Activated naive CD8-positive, alpha-beta T cell treated with anti-CD3 and anti-CD28 coated beads, Interleukin-2, amount 50 U/mL, for 24 hours (primary cell): ENCODE data around the gene PSAPL1.

Experiments
- ATAC-seq: fragments of 150-1000 bp; cut with Tn5 transposase; one replicate; pipeline ENCODE4 v1.10.0; 2021
- DNase-seq: peaks from one replicate; pipeline ENCODE4 v3.0.0; 2021
- H3K27ac Mint-ChIP-seq: one replicate; pipeline ENCODE4 v1.8.0; 2021; ENCODE audit warnings: mild to moderate bottlenecking, mixed read lengths
- H3K27me3 Mint-ChIP-seq: one replicate; pipeline ENCODE4 v1.8.0; 2021; ENCODE audit warnings: mixed read lengths
- H3K36me3 Mint-ChIP-seq: one replicate; pipeline ENCODE4 v1.8.0; 2021; ENCODE audit warnings: low read depth, mixed read lengths
- H3K4me1 Mint-ChIP-seq: one replicate; pipeline ENCODE4 v1.8.0; 2021; ENCODE audit warnings: mixed read lengths
- H3K4me3 Mint-ChIP-seq: one replicate; pipeline ENCODE4 v1.8.0; 2021; ENCODE audit warnings: mild to moderate bottlenecking, moderate library complexity, mixed read lengths
- H3K9me3 Mint-ChIP-seq: one replicate; pipeline ENCODE4 v1.8.0; 2021; ENCODE audit warnings: mixed read lengths

PSAPL1 gene

GRCh38 chr4:7434766-7435150, at the start of gene PSAPL1:
TSS of gene PSAPL1 (minus strand) at chr4:7434930. CDS start at chr4:7434879, 51 bp downstream.
- DNase-seq (no peak), ATAC-seq (peak; percentile 32)
- Mint-ChIP-seq H3K4me1 (no peaks in the 10 kb centered on the region), H3K36me3 (no peaks in the 10 kb centered on the region), H3K9me3 (no peaks in the 10 kb centered on the region), H3K4me3 (no peak within 1 kb of the TSS), H3K27ac (no peak within 1 kb of the TSS), H3K27me3 (peaks cover under 1% of the 10 kb centered on the region)

- Mint-ChIP-seq H3K4me3 (no peak overlapping the region), H3K4me1 (no peaks in the 10 kb centered on the region), H3K9me3 (no peaks in the 10 kb centered on the region), H3K27me3 (no peaks in the 10 kb centered on the region), H3K27ac (no peak overlapping the region), H3K36me3 (no peaks in the 10 kb centered on the region)
- ATAC-seq (no peak), DNase-seq (no peak)
Observed at GRCh38 chr4:7481227-7481626, 46.5 kb upstream of the PSAPL1 start.

- Mint-ChIP-seq H3K9me3 (no peaks in the 10 kb centered on the region), H3K4me1 (no peaks in the 10 kb centered on the region), H3K27ac (no peak overlapping the region), H3K36me3 (no peaks in the 10 kb centered on the region), H3K27me3 (no peaks in the 10 kb centered on the region), H3K4me3 (no peak overlapping the region)
- no peak for ATAC-seq
- no peak for DNase-seq
Observed at GRCh38 chr4:7480423-7480822, 45.7 kb upstream of the PSAPL1 start.

GRCh38 chr4:7478665-7479064, 43.9 kb upstream of the PSAPL1 start:
- Mint-ChIP-seq H3K4me3 (no peak overlapping the region), H3K27ac (no peak overlapping the region), H3K4me1 (no peaks in the 10 kb centered on the region), H3K9me3 (no peaks in the 10 kb centered on the region), H3K27me3 (no peaks in the 10 kb centered on the region), H3K36me3 (no peaks in the 10 kb centered on the region)
- ATAC-seq, result no peak
- no peak for DNase-seq

- Mint-ChIP-seq H3K9me3 (no peaks in the 10 kb centered on the region), H3K36me3 (no peaks in the 10 kb centered on the region), H3K4me1 (no peaks in the 10 kb centered on the region), H3K27me3 (peaks cover 6% of the 10 kb centered on the region), H3K27ac (no peak overlapping the region), H3K4me3 (no peak overlapping the region)
- ATAC-seq (no peak), DNase-seq (no peak)
Observed at GRCh38 chr4:7477695-7478094, 43.0 kb upstream of the PSAPL1 start.

GRCh38 chr4:7476820-7477219, 42.1 kb upstream of the PSAPL1 start:
- Mint-ChIP-seq H3K4me3 (no peak overlapping the region), H3K4me1 (no peaks in the 10 kb centered on the region), H3K27ac (no peak overlapping the region), H3K9me3 (no peaks in the 10 kb centered on the region), H3K36me3 (no peaks in the 10 kb centered on the region), H3K27me3 (peaks cover 10% of the 10 kb centered on the region)
- no peak for ATAC-seq
- DNase-seq, result no peak

- H3K27me3 Mint-ChIP-seq, result peaks cover 10% of the 10 kb centered on the region
- H3K9me3 Mint-ChIP-seq, result no peaks in the 10 kb centered on the region
- no peak overlapping the region for H3K4me3 Mint-ChIP-seq
- H3K4me1 Mint-ChIP-seq, result no peaks in the 10 kb centered on the region
- no peak overlapping the region for H3K27ac Mint-ChIP-seq
- ATAC-seq, result no peak
- H3K36me3 Mint-ChIP-seq, result no peaks in the 10 kb centered on the region
- DNase-seq, result no peak
Observed at GRCh38 chr4:7475207-7475606, 40.5 kb upstream of the PSAPL1 start.

GRCh38 chr4:7474320-7474719, 39.6 kb upstream of the PSAPL1 start:
- H3K4me3 Mint-ChIP-seq, result no peak overlapping the region
- DNase-seq, result no peak
- no peaks in the 10 kb centered on the region for H3K4me1 Mint-ChIP-seq
- H3K9me3 Mint-ChIP-seq, result no peaks in the 10 kb centered on the region
- no peaks in the 10 kb centered on the region for H3K36me3 Mint-ChIP-seq
- H3K27ac Mint-ChIP-seq, result no peak overlapping the region
- H3K27me3 Mint-ChIP-seq, result peaks cover 10% of the 10 kb centered on the region
- ATAC-seq, result no peak

GRCh38 chr4:7473081-7473480, 38.4 kb upstream of the PSAPL1 start:
- no peak overlapping the region for H3K4me3 Mint-ChIP-seq
- H3K36me3 Mint-ChIP-seq, result no peaks in the 10 kb centered on the region
- ATAC-seq (no peak), DNase-seq (no peak)
- no peaks in the 10 kb centered on the region for H3K4me1 Mint-ChIP-seq
- H3K27me3 Mint-ChIP-seq, result peaks cover 10% of the 10 kb centered on the region
- H3K27ac Mint-ChIP-seq, result no peak overlapping the region
- H3K9me3 Mint-ChIP-seq, result no peaks in the 10 kb centered on the region

- Mint-ChIP-seq H3K4me3 (no peak overlapping the region), H3K27ac (no peak overlapping the region), H3K36me3 (no peaks in the 10 kb centered on the region), H3K9me3 (no peaks in the 10 kb centered on the region), H3K4me1 (no peaks in the 10 kb centered on the region), H3K27me3 (peaks cover 10% of the 10 kb centered on the region)
- DNase-seq, result no peak
- ATAC-seq, result no peak
Observed at GRCh38 chr4:7472442-7473013, 37.8 kb upstream of the PSAPL1 start.

GRCh38 chr4:7470522-7471128, 35.9 kb upstream of the PSAPL1 start:
- H3K9me3 Mint-ChIP-seq, result no peaks in the 10 kb centered on the region
- no peak for DNase-seq
- ATAC-seq, result no peak
- H3K36me3 Mint-ChIP-seq, result no peaks in the 10 kb centered on the region
- H3K4me3 Mint-ChIP-seq, result no peak overlapping the region
- no peaks in the 10 kb centered on the region for H3K4me1 Mint-ChIP-seq
- H3K27me3 Mint-ChIP-seq, result peaks cover 10% of the 10 kb centered on the region
- H3K27ac Mint-ChIP-seq, result no peak overlapping the region

GRCh38 chr4:7470111-7470510, 35.4 kb upstream of the PSAPL1 start:
- Mint-ChIP-seq H3K36me3 (no peaks in the 10 kb centered on the region), H3K4me1 (no peaks in the 10 kb centered on the region), H3K9me3 (no peaks in the 10 kb centered on the region), H3K27ac (no peak overlapping the region), H3K27me3 (peaks cover 10% of the 10 kb centered on the region), H3K4me3 (no peak overlapping the region)
- no peak for ATAC-seq
- DNase-seq, result no peak

GRCh38 chr4:7469023-7469422, 34.3 kb upstream of the PSAPL1 start:
- ATAC-seq (no peak), DNase-seq (no peak)
- Mint-ChIP-seq H3K9me3 (no peaks in the 10 kb centered on the region), H3K4me3 (no peak overlapping the region), H3K27me3 (peaks cover 10% of the 10 kb centered on the region), H3K27ac (no peak overlapping the region), H3K36me3 (no peaks in the 10 kb centered on the region), H3K4me1 (no peaks in the 10 kb centered on the region)

GRCh38 chr4:7467471-7467870, 32.7 kb upstream of the PSAPL1 start:
- H3K4me3 Mint-ChIP-seq, result no peak overlapping the region
- no peak for DNase-seq
- no peak for ATAC-seq
- H3K27me3 Mint-ChIP-seq, result peaks cover 3% of the 10 kb centered on the region
- no peaks in the 10 kb centered on the region for H3K9me3 Mint-ChIP-seq
- no peak overlapping the region for H3K27ac Mint-ChIP-seq
- H3K36me3 Mint-ChIP-seq, result no peaks in the 10 kb centered on the region
- H3K4me1 Mint-ChIP-seq, result no peaks in the 10 kb centered on the region

- no peaks in the 10 kb centered on the region for H3K9me3 Mint-ChIP-seq
- H3K27ac Mint-ChIP-seq, result no peak overlapping the region
- ATAC-seq (no peak), DNase-seq (no peak)
- H3K4me1 Mint-ChIP-seq, result no peaks in the 10 kb centered on the region
- H3K27me3 Mint-ChIP-seq, result no peaks in the 10 kb centered on the region
- H3K36me3 Mint-ChIP-seq, result no peaks in the 10 kb centered on the region
- no peak overlapping the region for H3K4me3 Mint-ChIP-seq
Observed at GRCh38 chr4:7466904-7467303, 32.2 kb upstream of the PSAPL1 start.

- no peaks in the 10 kb centered on the region for H3K9me3 Mint-ChIP-seq
- no peak for ATAC-seq
- no peak for DNase-seq
- no peaks in the 10 kb centered on the region for H3K36me3 Mint-ChIP-seq
- no peak overlapping the region for H3K27ac Mint-ChIP-seq
- H3K4me1 Mint-ChIP-seq, result no peaks in the 10 kb centered on the region
- no peaks in the 10 kb centered on the region for H3K27me3 Mint-ChIP-seq
- no peak overlapping the region for H3K4me3 Mint-ChIP-seq
Observed at GRCh38 chr4:7466215-7466614, 31.5 kb upstream of the PSAPL1 start.
